Gastroesophageal sphincter (tissue), 3 donors: ENCODE data around the gene LMNTD2.

Experiments used
- CTCF ChIP-seq, 4 experiments: fragments of 200-600 bp in 2 of 4; fragments of 450-650 bp in 2 of 4; sonication (generic) in 1 of 4; IDR thresholded peaks; one replicate each; pipeline ENCODE4 v1.5.1; 2017 to 2019; ENCODE audit warnings: antibody characterized with exemption in 4 of 4, mild to moderate bottlenecking in 2 of 4, moderate library complexity in 2 of 4
- POLR2A ChIP-seq, 2 donors: fragments of 450-650 bp; IDR thresholded peaks; one replicate each; pipeline ENCODE4 v1.6.1; 2017; ENCODE audit warnings: antibody characterized with exemption in 2 of 2, mild to moderate bottlenecking in 2 of 2, moderate library complexity in 1 of 2

GRCh38 chr11:507727-508515 is 52.6 kb downstream of the LMNTD2 start:
- TF ChIP-seq CTCF (IDR thresholded peaks at IDR 0.05), result no peak
- no peak for TF ChIP-seq POLR2A (IDR thresholded peaks at IDR 0.05)
